PC-9 (cell line): ENCODE measurements around the gene LY6G6D. TPM values are rescaled to one million over a fixed set of nuclear protein-coding genes. Genes with fewer than 3 reads are reported as not detected.

Experiments
- BruUV-seq: library from RNA; stranded (reverse); fragments of 400-500 nt; replicated peaks from 2 replicates; lab custom pipeline; 2021; lab: Mats Ljungman, UMichigan
- CTCF ChIA-PET: fragments of 300-600 bp; sonication (Branson Sonifier 250); formaldehyde crosslinking; loops from one replicate; lab custom pipeline; 2022; ENCODE audit warnings: antibody characterized with exemption; lab: Charles Lee
- POLR2A ChIA-PET: fragments of 300-600 bp; sonication (Branson Sonifier 250); formaldehyde crosslinking; loops from one replicate; lab custom pipeline; 2022; ENCODE audit warnings: antibody characterized with exemption; ENCODE audit not compliant: unreplicated experiment; lab: Charles Lee
- DNase-seq, 2 experiments: peaks; one replicate each; pipeline versions ENCODE4 v3.0.0 to v3.0.0-alpha.2; 2015 to 2022; ENCODE audit warnings: mixed read lengths in 1 of 2
- H2AFZ ChIP-seq: fragments of 200-600 bp; sonication (generic); 2 replicates; pipeline ENCODE4 v1.8.1; 2017; ENCODE audit warnings: antibody characterized with exemption
- H3F3A ChIP-seq: fragments of 200-600 bp; sonication (generic); 2 replicates; pipeline ENCODE4 v1.8.1; 2017; ENCODE audit warnings: antibody characterized with exemption, mild to moderate bottlenecking, low read depth; ENCODE audit not compliant: insufficient read depth
- H3K27ac ChIP-seq: fragments of 200-600 bp; sonication (generic); 2 replicates; pipeline ENCODE4 v1.6.1; 2016; ENCODE audit warnings: mixed run types
- H3K27me3 ChIP-seq: fragments of 200-600 bp; sonication (generic); 2 replicates; pipeline ENCODE4 v1.6.1; 2016; ENCODE audit warnings: low read depth, mixed run types; ENCODE audit not compliant: insufficient read depth
- H3K36me3 ChIP-seq: fragments of 200-600 bp; sonication (generic); 2 replicates; pipeline ENCODE4 v1.6.1; 2016; ENCODE audit warnings: low read depth, mixed run types
- H3K4me1 ChIP-seq: fragments of 200-600 bp; sonication (generic); replicated peaks from 2 replicates; pipeline ENCODE4 v1.6.1; 2016; ENCODE audit warnings: mixed run types; ENCODE audit not compliant: insufficient read depth
- H3K4me2 ChIP-seq: fragments of 200-600 bp; sonication (generic); 2 replicates; pipeline ENCODE4 v1.6.1; 2017; ENCODE audit warnings: mixed run types
- H3K4me3 ChIP-seq: fragments of 200-600 bp; sonication (generic); 2 replicates; pipeline ENCODE4 v1.6.1; 2016; ENCODE audit warnings: mixed run types
- H3K79me2 ChIP-seq: fragments of 200-600 bp; sonication (generic); 2 replicates; pipeline ENCODE4 v1.6.1; 2017; ENCODE audit warnings: low read depth, mixed run types
- H3K9me2 ChIP-seq: fragments of 200-600 bp; sonication (generic); 2 replicates; pipeline ENCODE4 v1.8.1; 2017; ENCODE audit warnings: mild to moderate bottlenecking; ENCODE audit not compliant: insufficient read depth
- H3K9me3 ChIP-seq: fragments of 200-600 bp; sonication (generic); 2 replicates; pipeline ENCODE4 v1.8.1; 2016; ENCODE audit warnings: low read depth; ENCODE audit not compliant: insufficient read depth
- H4K20me1 ChIP-seq: fragments of 200-600 bp; sonication (generic); 2 replicates; pipeline ENCODE4 v1.8.1; 2017; ENCODE audit not compliant: insufficient read depth
- CTCF ChIP-seq: fragments of 200-600 bp; sonication (generic); conservative IDR thresholded peaks from 2 replicates; pipeline ENCODE4 v1.6.1; 2017; ENCODE audit warnings: mixed run types, antibody characterized with exemption, mild to moderate bottlenecking, moderate library complexity
- EZH2 ChIP-seq: fragments of 200-600 bp; sonication (generic); IDR thresholded peaks from 2 replicates; pipeline ENCODE4 v1.8.0; 2017; ENCODE audit warnings: antibody characterized with exemption, low read depth
- intact Hi-C: fragments of 100-400 bp; cut with micrococcal nuclease; formaldehyde crosslinking; loops from one replicate; pipeline ENCODE4 v1.10.0; 2022; ENCODE audit not compliant: unreplicated experiment
- total RNA-seq: library from RNA; stranded (reverse); gene quantifications from 2 replicates; pipeline ENCODE4 v1.2.3, GENCODE V29; 2021

Gene LY6G6D
- total RNA-seq, 1 experiment from 2014 or later: not detected

- Histone ChIP-seq H3K4me3 (peak overlapping the region; percentile 86; the same call in 1 of the 2 replicates), H3K79me2 (peaks cover 51% of the 10 kb centered on the region), H3F3A (peaks cover 71% of the 10 kb centered on the region), H3K36me3 (peaks cover 37% of the 10 kb centered on the region), H3K4me2 (peak overlapping the region; percentile 83), H3K4me1 (peaks cover 37% of the 10 kb centered on the region), H3K9me3 (no peaks in the 10 kb centered on the region), H2AFZ (no peak overlapping the region), H4K20me1 (peaks cover 29% of the 10 kb centered on the region), H3K9me2 (no peaks in the 10 kb centered on the region), H3K27ac (no peak overlapping the region), H3K27me3 (no peaks in the 10 kb centered on the region)
- CTCF ChIA-PET: no interaction called here
- intact Hi-C loops: loop anchor here (2.0 to 10.0 kb wide), 2 partner anchors 59 to 189 kb away; partner anchors contain the start of genes ATP6V1G2, DDX39B and NFKBIL1
- TF ChIP-seq EZH2 (no peak), CTCF (no peak)
- DNase-seq: no peak
- no TSS peak for BruUV-seq
- POLR2A ChIA-PET: no interaction called here
Observed at GRCh38 chr6:31733734-31734133, 18.6 kb downstream of the LY6G6D start.

GRCh38 chr6:31734247-31734820 lies 19.2 kb downstream of the LY6G6D start:
- peak overlapping the region; percentile 86 for H3K4me3 ChIP-seq
- no peaks in the 10 kb centered on the region for H3K27me3 ChIP-seq
- H4K20me1 ChIP-seq: peaks cover 29% of the 10 kb centered on the region
- peaks cover 75% of the 10 kb centered on the region for H3F3A ChIP-seq
- peak overlapping the region; percentile 73 for H3K27ac ChIP-seq
- peaks cover 51% of the 10 kb centered on the region for H3K79me2 ChIP-seq
- H3K4me1 ChIP-seq: peaks cover 38% of the 10 kb centered on the region
- POLR2A ChIA-PET: interaction anchor here (0.6 kb wide), 1 partner anchor 153 kb away, joined by 4 read pairs; no protein-coding TSS in a partner anchor
- H3K9me3 ChIP-seq: no peaks in the 10 kb centered on the region
- peaks cover 37% of the 10 kb centered on the region for H3K36me3 ChIP-seq
- no peaks in the 10 kb centered on the region for H3K9me2 ChIP-seq
- peak overlapping the region; percentile 83 for H3K4me2 ChIP-seq
- CTCF ChIA-PET: no interaction called here
- intact Hi-C loops: loop anchor here (2.0 to 10.0 kb wide), 2 partner anchors 58 to 190 kb away; partner anchors contain the start of genes ATP6V1G2, DDX39B and NFKBIL1
- no peak overlapping the region for H2AFZ ChIP-seq
- TF ChIP-seq EZH2: no peak
- BruUV-seq: no TSS peak
- DNase-seq: no peak

DNA sequence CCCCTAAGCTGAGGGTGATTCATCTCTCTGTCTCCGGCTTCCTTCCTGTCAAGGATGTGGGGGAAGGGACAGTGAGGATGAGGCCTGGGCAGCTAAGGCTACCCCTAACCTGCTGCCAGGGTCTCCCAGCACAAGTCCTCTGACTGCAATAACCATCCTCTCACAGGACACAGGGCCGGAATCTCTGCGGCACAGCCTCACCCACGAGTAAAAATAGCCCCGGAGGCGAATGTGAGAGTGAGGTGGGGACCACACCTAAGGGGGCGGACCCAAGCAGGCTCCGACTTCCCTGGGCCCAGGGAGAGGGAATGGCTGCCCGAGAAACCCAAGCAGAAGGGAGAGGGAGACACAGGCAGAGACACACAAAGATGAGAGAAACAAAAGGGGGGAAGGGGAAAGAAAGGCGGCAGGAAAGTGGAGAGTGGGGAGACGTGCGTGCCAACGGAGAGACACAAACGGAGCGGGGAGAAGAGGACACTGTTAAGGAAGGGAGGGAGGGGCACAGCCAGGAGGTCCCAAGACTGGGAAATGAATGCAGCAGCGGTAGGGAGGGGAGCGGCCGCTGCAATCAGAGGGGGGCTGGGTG lies 19.8 kb downstream of the LY6G6D start:
- DNase-seq: peak; percentile 68 to 72
- peaks cover 29% of the 10 kb centered on the region for H4K20me1 ChIP-seq
- H3K27ac ChIP-seq: peak overlapping the region; percentile 73
- H2AFZ ChIP-seq: no peak overlapping the region
- H3K9me2 ChIP-seq: no peaks in the 10 kb centered on the region
- BruUV-seq: no TSS peak
- CTCF ChIA-PET: interaction anchor here (0.5 to 0.6 kb wide), 2 partner anchors 35 to 43 kb away, joined by 3 to 9 read pairs; no protein-coding TSS in a partner anchor
- H3K4me3 ChIP-seq: peak overlapping the region; percentile 86
- no peak for TF ChIP-seq CTCF
- TF ChIP-seq EZH2: no peak
- peaks cover 39% of the 10 kb centered on the region for H3K4me1 ChIP-seq
- no peaks in the 10 kb centered on the region for H3K9me3 ChIP-seq
- H3K27me3 ChIP-seq: no peaks in the 10 kb centered on the region
- POLR2A ChIA-PET: interaction anchor here (0.6 to 0.7 kb wide), 2 partner anchors 71 to 152 kb away, joined by 4 to 13 read pairs; no protein-coding TSS in a partner anchor
- peaks cover 51% of the 10 kb centered on the region for H3K79me2 ChIP-seq
- intact Hi-C loops: loop anchor here (2.0 to 10.0 kb wide), 3 partner anchors 58 to 238 kb away; partner anchors contain the start of genes ATP6V1G2, DDX39B, MICB and NFKBIL1
- H3K36me3 ChIP-seq: peaks cover 37% of the 10 kb centered on the region
- H3F3A ChIP-seq: peaks cover 74% of the 10 kb centered on the region
- H3K4me2 ChIP-seq: peak overlapping the region; percentile 83
